Astrocyte of the hippocampus (primary cell): Measurements from ENCODE around the gene PTEN.
A peak's percentile ranks its signal among the peaks of the same experiment; 100 is the strongest.
"Not testable (repeated sequence)": the region's sequence is repeated elsewhere in the genome, so short reads cannot be mapped to it uniquely, and the experiment has no call there.

Experiments
- DNase-seq: peaks from one replicate; pipeline ENCODE4 v3.0.0; 2011; ENCODE audit warnings: low read depth, low spot score

The PTEN gene

DNA sequence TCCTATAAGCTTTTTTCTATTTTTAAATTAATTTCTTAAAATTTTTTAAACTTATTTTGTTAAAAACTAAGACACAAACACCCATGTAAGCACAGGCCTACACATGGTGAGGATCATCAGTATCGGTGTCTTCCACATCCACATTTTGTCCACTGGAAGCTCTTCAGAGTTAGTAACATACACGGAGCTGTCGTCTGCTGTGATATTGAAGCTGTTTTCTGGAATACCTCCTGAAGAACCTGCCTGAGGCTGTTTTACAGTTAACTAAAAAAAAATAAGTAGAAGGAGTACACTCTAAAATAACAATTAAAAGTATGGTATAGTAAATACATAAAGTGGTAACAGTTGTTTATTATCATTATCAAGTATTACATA, 17.8 kb upstream of the PTEN start:
- DNase-seq, result no peak

DNA sequence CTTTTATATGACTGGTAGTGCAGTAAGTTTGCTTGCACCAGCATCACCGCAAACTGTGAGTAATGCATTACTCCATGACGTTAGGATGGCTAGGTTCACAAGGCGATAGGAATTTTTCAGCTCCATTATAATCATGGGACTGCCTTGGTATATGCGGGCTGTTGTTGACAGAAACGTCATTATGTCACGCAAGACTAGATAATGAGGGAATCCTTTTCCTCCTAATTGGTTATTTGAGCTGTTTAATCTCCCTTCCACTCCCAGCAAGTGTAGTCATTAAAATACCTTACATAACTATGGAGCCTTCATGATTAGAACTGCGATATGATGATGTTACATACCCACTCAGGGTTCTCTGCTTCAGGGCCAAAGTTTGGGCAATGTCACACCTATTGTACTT, 17.4 kb upstream of the PTEN start:
- DNase-seq, result peak; percentile 82

DNA sequence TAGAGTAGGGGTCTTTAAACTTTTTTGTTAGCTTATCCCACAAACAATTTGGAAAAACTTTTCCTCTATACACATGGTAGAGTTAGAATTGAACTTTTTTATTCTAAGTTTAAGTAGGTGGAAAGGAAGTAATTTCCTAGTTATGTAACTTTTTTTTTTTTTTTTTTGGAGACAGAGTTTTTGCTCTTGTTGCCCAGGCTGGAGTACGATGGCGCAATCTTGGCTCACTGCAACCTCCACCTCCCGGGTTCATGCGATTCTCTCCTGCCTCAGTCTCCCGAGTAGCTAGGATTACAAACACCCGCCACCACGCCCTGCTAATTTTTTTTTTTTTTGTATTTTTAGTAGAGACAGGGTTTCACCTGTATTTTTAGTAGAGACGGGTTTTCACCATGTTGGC, 16.7 kb upstream of the PTEN start:
- DNase-seq, result not testable (repeated sequence)

DNA sequence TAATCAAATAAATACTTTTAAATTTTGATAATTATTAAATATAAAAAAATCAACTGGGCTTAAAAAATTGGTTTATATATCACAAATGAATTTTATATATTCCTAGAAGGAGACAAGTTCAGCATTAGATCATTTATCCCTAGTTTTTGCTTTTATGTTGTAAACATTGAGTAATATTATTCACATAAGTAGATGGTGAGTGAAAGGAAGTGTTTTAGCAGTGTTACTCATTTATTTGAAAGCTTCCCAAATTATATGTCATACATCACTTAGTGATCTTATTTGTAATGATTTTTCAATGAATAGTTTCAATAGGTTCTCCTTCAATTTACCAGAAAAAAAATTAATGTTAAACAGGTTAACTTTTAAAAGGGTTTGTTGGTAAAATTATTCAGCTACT, 15.9 kb upstream of the PTEN start:
- no peak for DNase-seq

DNA sequence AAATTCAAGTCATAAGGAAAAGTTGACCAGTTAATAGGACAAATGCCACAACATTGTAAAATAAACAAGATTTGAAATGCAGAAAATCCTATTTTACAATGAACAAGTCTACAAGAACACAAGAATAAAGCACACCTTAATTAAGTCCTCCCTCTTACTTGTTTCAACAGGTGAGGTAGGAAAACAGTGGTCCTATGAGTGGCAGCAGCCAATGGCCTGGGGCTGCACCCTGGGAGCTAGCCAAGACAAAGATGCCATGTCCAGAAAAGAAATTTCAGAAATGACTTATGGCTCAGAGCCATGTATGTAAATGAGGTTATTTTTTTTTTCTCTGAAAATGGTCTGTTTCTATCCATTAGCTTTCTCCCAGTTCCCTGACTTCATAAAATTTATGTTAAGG, 14.4 kb upstream of the PTEN start:
- no peak for DNase-seq

DNA sequence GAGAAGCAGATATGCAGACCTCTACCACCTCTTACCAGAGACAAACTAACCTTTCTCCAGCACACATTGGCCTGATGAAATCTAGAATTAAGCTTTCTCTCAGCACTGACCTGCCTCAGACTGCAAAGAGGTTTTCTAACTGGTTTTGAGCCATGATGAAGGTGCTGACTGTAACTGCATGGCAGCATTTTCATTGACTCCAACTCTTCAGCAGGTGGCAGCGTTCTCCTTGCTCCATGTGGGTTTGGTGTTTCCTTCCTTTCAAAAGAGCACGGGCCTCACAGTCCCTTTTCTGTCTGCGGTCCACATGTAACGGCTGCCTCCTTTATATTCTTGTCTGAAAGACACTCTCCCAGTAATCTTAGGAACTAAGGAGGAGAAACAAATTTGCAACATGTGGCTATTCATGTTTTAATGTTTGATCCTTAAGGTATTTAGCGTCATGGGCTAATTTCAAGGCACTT, 12.7 kb upstream of the PTEN start:
- DNase-seq, result peak; percentile 79

DNA sequence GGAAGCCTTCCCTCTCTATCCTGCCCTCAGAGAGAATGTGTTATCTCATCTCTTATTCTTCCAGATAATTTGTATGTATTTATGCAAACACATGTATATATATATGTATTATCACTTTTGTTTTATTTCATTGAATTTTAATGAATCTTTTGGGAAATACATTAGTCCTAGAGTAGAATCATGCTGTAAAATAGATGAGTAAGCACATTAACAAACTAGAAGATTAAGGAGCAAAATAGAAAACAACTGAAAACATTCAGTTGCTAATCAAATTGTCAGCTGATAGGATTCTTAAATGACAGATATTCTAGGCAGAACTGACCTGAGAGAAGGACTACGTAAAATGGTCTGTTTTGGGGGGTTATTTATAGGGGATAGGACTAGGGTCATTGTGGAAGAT, 11.3 kb upstream of the PTEN start:
- DNase-seq, result no peak

DNA sequence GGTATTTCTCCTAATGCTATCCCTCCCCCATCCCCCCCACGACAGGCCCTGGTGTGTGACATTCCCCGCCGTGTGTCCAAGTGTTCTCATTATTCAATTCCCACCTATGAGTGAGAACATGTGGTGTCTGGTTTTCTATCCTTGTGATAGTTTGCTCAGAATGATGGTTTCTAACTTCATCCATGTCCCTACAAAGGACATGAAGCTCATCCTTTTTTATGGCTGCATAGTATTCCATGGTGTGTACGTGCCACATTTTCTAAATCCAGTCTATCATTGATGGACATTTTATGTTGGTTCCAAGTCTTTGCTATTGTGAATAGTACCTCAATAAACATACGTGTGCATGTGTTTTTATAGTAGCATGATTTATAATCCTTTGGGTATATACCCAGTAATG, 8.2 kb upstream of the PTEN start:
- DNase-seq, result not testable (repeated sequence)

DNA sequence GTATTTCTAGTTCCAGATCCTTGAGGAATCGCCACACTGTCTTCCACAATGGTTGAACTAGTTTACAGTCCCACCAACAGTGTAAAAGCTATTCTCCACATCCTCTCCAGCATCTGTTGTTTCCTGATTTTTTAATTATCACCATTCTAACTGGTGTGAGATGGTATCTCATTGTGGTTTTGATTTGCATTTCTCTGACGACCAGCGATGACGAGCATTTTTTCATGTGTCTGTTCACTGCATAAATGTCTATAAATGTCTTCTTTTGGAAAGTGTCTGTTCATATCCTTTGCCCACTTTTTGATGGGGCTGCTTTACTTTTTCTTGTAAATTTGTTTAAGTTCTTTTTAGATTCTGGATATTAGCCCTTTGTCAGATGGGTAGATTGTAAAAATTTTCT, 7.8 kb upstream of the PTEN start:
- DNase-seq, result not testable (repeated sequence)

DNA sequence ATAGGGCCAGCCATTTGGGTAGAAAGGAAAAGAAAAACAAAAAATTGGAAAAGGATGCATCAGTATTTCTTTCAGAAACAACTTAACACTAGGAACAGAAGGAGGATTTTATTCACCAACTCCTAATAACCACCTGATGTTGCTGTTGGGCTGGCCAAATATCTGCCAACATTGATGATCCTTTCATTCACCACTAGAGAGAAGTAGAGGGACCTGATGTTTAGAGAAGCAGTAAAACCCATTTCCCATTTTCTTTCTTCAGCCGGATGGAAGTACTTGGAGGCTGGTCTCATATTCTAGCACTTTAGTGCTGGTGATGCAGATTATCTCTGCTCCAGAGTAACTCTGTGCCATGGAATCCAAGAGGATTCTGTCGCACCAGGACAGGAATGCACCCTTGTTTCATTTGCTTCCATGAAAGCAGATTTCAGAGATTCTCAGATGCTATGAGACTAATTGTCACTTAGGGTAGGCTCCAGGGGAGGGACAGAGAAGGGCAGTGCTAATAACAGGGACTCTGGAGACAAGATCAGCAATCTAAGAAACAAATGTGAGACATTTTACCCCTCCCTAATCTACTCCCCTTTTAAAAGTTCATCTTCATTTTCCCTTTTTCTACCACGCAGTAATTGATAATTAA, 3.1 kb upstream of the PTEN start:
- DNase-seq, result peak; percentile 64

DNA sequence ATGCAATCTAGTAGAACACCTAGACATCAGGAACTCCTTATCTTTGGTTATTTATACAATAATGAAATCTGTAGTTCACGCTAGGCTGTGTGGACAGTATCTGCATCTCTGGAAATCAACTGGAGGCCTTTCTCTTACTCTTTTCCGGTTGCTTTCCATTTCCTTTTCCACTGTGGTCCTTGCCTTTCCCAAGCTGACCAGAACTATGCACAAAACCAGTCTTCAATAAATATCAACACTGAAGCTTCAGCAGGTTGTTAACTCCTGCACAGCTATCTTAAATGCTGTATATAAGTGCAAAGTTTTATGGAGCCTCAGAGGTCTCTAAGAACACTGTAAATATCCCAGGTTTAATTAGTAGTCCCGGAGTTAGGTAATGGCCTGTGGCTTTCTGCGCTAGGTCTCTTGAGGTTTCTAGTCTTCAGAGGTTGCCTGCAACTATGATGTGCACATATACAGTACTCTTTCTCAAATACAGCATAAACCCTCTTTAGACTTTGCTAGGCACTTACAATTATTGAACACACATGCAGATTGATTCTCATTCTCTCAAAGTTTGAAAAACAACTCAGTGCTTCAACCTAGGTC, 2.5 kb upstream of the PTEN start:
- DNase-seq, result no peak

DNA sequence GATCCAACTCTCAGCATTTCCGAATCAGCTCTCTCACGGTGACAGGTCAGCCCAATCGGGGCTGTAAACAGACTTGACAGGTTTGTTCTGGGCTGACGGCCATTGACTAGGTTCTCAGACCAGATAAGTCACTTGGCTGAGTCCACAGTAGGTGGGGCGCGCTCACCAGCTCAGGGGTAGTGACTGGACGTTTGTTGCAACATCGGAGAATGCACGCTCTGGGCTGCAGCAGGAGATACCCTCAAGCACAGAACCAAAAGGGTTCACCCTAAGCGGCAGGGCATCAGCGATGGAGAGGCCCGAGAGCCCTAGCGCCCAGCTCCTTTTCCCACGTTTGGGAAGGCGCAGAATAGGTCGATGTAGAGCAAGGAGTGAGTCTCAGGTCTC, 1.9 kb upstream of the PTEN start:
- DNase-seq, result peak; percentile 73

DNA sequence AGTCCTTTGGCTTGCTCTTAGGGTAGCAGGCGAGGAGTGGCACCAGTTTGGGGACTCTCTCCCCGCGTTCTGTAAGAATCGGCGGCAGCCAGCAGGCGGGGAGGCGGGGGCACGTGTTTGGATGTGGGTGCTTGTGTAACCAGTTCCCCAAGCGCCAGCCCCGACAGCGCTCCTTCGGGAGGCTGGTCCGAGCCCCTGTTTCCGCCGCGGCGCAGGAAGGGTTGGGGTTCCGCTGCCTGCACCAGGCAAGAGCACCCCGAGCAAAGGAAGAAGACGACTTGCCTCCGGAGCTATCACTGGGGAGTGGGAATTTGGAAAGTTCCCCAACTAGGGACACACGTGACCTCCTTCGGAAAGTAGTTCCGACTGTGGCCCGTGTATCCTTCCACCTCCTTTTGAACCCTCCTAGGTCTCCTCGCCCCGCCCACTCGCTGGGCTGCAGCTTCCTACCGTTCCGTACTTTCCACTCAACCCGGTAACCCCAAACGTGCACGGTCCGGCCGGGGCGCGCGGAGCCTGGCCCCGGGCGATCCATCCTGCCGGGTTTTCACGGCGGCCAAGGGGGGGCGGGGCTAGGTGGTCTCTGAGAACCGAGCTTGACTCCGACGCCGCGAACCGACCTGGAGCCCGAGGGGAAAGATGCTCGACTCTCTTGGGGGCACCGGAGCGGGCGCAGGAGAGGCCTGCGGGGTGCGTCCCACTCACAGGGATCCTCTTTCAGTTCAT, 1.3 kb upstream of the PTEN start:
- DNase-seq, result peak; percentile 98

DNA sequence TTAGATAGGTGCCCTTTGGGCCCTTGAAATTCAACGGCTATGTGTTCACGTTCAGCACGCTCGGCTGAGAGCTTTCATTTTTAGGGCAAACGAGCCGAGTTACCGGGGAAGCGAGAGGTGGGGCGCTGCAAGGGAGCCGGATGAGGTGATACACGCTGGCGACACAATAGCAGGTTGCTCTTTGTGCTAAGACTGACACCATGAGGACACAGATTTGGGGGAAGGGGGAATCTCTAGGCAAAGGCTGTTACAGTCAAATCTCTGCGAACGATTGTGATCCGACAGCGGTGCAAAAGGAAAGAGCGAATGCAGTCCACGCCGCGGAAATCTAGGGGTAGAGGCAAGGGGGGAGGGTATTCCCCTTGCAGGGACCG, 759 bp upstream of the PTEN start:
- DNase-seq, result no peak

DNA sequence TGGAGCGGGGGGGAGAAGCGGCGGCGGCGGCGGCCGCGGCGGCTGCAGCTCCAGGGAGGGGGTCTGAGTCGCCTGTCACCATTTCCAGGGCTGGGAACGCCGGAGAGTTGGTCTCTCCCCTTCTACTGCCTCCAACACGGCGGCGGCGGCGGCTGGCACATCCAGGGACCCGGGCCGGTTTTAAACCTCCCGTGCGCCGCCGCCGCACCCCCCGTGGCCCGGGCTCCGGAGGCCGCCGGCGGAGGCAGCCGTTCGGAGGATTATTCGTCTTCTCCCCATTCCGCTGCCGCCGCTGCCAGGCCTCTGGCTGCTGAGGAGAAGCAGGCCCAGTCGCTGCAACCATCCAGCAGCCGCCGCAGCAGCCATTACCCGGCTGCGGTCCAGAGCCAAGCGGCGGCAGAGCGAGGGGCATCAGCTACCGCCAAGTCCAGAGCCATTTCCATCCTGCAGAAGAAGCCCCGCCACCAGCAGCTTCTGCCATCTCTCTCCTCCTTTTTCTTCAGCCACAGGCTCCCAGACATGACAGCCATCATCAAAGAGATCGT, 598 bp downstream of the PTEN start:
- peak; percentile 67 for DNase-seq

DNA sequence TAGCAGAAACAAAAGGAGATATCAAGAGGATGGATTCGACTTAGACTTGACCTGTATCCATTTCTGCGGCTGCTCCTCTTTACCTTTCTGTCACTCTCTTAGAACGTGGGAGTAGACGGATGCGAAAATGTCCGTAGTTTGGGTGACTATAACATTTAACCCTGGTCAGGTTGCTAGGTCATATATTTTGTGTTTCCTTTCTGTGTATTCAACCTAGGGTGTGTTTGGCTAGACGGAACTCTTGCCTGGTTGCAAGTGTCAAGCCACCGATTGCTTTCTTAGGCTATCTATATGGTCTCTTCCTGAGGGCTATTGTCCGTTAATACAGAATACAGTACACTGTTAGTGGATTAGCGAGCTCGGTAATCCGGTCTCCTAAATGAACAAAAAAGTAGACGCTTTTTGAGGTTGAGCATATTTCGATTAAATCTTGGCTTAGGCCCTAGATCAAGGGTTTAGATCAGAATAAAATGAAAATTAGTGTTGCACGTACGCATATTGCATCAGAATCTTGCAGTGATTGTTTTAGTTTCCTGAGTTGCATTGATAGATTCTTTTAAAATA, 1.2 kb downstream of the PTEN start:
- DNase-seq, result peak; percentile 26

DNA sequence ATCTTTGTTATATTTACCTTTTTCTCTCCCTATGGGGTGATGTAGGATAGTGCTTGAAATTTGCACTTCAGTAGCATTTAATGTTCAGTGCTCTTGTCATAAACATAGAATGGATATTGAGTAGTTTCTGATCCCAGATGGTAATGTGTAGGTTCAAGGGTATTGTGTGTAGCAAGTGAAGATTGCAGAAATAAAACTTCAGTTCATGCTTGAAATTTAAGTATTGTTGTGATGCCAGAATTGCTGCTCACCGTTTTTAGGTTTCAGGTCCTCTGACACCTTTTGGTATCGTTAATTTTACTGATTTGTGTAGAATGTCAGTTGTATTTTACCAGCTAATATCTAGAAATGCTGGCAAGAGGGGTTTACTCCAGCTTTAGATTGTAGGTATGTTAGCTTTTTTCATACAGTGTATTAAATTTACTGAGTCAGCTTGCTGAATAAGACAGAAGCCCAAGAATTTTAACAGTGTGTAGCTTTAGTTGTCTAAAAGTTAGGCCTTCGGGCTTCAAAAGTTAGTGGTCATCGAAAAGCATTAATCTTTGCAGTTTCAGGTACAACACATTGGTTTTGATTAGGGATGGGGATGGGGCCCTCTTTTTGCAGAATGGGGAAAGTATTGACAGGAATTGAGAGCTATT, 1.9 kb downstream of the PTEN start:
- DNase-seq, result peak; percentile 19

DNA sequence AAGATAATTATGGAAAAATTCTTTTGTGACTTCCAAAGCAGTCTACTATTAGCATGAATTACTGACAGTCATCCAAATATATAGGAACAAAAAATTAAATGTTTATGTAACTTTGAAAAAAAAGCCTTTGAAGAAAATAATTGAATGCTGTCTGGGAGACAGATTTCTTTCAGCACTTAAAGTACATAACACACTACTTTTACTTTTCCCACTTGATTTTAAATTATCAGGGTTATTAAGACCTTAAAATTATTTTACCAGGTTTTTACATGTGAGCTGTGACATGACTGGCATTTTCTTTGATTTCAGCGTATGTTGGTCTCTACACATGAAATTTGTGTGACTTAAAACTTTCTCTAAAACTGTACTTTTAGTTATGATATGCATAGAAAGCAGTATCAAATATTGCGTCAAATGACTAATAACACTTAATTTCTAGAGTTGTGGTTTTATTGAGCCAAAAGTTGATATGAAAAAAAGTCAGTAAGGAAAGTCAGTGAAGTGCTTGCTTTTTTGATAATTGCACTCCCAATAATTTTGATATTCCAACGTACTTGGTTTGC, 3.1 kb downstream of the PTEN start:
- DNase-seq, result no peak

DNA sequence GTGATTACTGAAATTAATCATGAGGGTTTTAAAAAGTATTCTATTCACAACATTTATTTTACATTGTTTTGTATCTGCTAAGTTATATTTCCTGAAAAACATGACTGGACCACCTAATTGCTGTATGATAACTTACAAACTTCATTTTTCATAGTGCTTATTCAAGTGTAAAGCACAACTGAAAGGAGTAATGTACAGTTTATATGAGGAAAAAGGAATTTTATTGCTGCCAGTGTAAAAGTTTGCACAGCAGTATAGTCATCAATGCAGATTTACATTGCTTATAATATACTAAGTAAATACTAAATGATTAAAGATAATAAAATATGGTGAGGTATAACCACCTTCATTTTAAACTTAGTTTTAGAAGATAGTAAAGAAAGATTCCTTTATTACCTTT, 4.0 kb downstream of the PTEN start:
- no peak for DNase-seq

DNA sequence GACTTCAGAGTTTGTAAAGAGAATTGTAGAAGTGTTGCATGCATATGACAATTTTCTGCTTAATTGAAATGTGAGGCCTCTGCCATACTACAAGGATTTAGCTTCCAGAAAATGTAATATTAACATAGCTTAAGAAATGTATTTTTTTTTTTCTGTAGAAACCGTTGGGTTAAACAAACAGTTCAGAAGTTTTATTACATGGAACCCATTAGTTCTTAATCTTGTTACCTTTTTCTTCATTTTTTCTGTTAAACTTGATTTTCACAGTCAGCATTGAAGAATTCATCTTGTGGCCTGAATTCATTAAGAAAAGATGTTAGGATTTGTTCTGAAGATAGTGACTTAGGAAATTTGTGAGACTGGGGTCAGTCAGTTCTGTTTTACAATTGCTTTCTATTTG, 4.9 kb downstream of the PTEN start:
- no peak for DNase-seq

DNA sequence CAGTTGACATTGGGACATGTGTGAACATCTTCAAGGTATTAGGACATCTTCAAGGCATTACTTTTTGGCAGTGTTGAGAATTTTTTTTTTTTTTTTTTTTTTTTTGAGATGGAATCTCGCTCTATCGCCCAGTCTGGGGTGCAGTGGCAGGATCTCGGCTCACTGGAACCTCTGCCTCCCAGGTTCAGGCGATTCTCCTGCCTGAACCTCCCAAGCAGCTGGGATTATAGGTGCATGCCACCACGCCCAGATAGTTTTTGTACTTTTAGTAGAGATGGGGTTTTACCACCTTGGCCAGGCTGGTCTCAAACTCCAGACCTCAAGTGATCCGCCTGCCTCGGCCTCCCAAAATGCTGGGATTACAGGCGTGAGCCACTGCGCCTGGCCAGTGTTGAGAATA, 5.7 kb downstream of the PTEN start:
- DNase-seq, result not testable (repeated sequence)
